ENCODE measurements around the gene ADARB2.
A peak's percentile ranks its signal among the peaks of the same experiment; 100 is the strongest.

Gene ADARB2

GRCh38 chr10:1661416-1661815, 75.9 kb downstream of the ADARB2 start:
- DNase-seq: no peak

- DNase-seq: no peak
Observed at GRCh38 chr10:1660815-1661214, 76.5 kb downstream of the ADARB2 start.

- no peak for DNase-seq
Observed at GRCh38 chr10:1660386-1660785, 76.9 kb downstream of the ADARB2 start.

GRCh38 chr10:1659221-1659791, 78.0 kb downstream of the ADARB2 start:
- DNase-seq: no peak

GRCh38 chr10:1658658-1659057, 78.7 kb downstream of the ADARB2 start:
- DNase-seq: no peak

- no peak for DNase-seq
Observed at GRCh38 chr10:1657479-1657878, 79.8 kb downstream of the ADARB2 start.

- no peak for DNase-seq
Observed at GRCh38 chr10:1655367-1655766, 82.0 kb downstream of the ADARB2 start.

- no peak for DNase-seq
Observed at GRCh38 chr10:1654811-1655356, 82.4 kb downstream of the ADARB2 start.

- DNase-seq: no peak
Observed at GRCh38 chr10:1654247-1654646, 83.1 kb downstream of the ADARB2 start.

- DNase-seq: no peak
Observed at GRCh38 chr10:1653321-1653720, 84.0 kb downstream of the ADARB2 start.

GRCh38 chr10:1652151-1652550, 85.2 kb downstream of the ADARB2 start:
- DNase-seq: no peak

GRCh38 chr10:1651270-1651966, 85.9 kb downstream of the ADARB2 start:
- no peak for DNase-seq

GRCh38 chr10:1650542-1651269, 86.6 kb downstream of the ADARB2 start:
- no peak for DNase-seq

- DNase-seq: no peak
Observed at GRCh38 chr10:1648648-1649047, 88.7 kb downstream of the ADARB2 start.

- DNase-seq: no peak
Observed at GRCh38 chr10:1646332-1646731, 91.0 kb downstream of the ADARB2 start.

- no peak for DNase-seq
Observed at GRCh38 chr10:1645896-1646295, 91.4 kb downstream of the ADARB2 start.

- no peak for DNase-seq
Observed at GRCh38 chr10:1644191-1644711, 93.1 kb downstream of the ADARB2 start.

GRCh38 chr10:1643908-1644179, 93.5 kb downstream of the ADARB2 start:
- no peak for DNase-seq

- DNase-seq: peak; percentile 30
Observed at GRCh38 chr10:1643161-1643907, 94.0 kb downstream of the ADARB2 start.

GRCh38 chr10:1642600-1643160, 94.6 kb downstream of the ADARB2 start:
- no peak for DNase-seq

- no peak for DNase-seq
Observed at GRCh38 chr10:1641402-1641801, 95.9 kb downstream of the ADARB2 start.

- DNase-seq: no peak
Observed at GRCh38 chr10:1638889-1639419, 98.4 kb downstream of the ADARB2 start.

GRCh38 chr10:1635340-1635739, 102.0 kb downstream of the ADARB2 start:
- DNase-seq: no peak
